ENCODE measurements around the gene SLC35F3.
"Not testable (repeated sequence)": the region's sequence is repeated elsewhere in the genome, so short reads cannot be mapped to it uniquely, and the experiment has no call there.

Gene SLC35F3

DNA sequence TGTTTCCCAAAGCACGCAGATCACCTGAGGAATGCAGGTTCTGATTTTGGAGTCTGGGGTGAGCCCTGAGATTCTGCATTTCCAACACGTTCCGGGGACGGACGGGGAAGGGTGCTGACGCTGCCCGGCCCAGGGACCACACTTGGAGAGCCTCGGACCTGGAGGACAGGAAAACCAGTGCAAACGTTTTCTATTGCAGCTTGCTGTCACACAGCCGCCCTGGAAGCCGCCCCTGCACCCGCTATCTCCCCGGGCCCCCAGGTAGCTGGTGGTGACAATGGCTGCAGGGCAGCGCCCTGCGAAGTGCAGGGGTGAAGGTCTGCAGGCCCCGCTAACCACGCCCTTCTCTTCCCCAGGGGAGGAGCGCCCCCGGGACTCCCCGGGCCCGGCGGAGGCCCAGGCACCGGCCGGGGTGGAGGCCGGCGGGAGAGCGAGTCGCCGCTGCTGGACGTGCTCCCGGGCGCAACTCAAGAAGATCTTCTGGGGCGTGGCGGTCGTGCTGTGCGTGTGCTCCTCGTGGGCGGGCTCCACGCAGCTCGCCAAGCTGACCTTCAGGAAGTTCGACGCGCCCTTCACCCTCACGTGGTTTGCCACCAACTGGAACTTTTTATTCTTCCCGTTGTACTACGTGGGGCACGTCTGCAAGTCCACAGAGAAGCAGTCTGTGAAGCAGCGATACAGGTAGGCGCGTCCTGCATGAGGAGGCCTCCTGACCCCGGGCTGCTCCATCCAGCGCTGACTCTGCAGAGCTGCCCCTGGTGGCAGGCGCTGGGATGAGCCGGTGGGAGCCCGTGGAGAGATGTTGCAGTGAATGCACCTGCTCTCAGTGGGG, 326.8 kb downstream of the SLC35F3 start:
- DNase-seq: no peak

DNA sequence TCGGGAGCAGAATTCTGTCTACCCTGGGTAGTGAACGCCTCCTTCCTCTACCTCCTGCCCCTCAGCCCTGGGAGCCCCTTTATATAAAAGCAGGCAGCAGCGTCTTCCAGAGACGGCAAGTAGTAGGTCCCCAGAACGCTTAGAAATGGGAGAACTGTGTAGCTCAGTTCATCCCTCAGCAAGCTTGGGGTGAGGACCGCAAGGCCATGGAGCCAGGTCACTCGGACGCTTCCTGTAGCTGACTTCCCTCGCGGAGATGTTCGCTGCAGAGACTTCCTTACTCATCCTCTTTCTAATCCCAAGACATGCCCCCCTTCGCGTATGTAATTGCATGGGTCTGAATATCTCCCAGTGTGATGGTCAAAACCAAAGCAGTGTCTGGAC, 327.4 kb downstream of the SLC35F3 start:
- DNase-seq: no peak

GRCh38 chr1:234234199-234234598, 329.7 kb downstream of the SLC35F3 start:
- no peak for DNase-seq

DNA sequence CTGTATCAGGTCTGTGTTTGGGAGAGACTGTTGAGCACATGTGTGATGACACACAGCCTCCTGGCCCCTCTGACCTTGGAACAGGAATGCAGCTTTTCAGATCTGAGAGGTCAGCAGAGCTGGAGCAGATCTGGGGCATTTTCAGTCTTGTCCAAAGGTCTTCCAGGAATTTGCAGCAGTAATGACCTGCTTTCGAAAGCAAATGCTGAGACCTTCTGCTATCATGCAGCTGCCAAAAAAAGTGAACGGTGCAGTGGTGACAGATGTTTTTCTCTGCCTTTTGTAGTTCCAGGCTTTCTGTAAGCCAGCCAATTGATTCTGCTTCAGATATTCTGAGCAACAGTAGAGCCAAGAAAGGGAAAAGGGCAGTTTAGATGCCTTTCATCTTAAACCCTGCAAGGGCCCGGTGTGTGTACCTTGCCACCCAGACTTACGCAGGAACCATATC, 331.0 kb downstream of the SLC35F3 start:
- DNase-seq: no peak

DNA sequence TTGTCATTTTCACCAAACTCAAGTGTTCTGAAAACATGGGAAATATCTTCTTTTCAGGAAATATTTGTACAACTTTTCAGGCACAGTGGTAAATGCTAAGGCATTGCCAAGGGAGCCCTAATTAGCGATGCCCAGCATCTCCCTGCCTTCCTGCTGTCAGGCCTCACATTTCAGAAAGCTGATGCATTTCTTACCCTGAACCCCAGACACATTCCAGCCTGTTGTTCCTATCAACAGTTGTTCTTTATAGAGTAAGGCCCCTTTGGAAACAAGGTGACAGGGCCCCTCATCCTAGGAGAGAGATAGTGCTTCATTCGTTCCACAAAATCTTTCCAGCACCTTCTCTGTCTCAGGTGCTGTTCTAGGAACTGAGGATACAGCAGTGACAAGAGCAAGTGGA, 332.9 kb downstream of the SLC35F3 start:
- DNase-seq: no peak

GRCh38 chr1:234238060-234238459, 333.6 kb downstream of the SLC35F3 start:
- no peak for DNase-seq

GRCh38 chr1:234239515-234239914, 335.0 kb downstream of the SLC35F3 start:
- DNase-seq: no peak

- DNase-seq: no peak
These were observed 335.5 kb downstream of the SLC35F3 start for GRCh38 chr1:234239936-234240335.

DNA sequence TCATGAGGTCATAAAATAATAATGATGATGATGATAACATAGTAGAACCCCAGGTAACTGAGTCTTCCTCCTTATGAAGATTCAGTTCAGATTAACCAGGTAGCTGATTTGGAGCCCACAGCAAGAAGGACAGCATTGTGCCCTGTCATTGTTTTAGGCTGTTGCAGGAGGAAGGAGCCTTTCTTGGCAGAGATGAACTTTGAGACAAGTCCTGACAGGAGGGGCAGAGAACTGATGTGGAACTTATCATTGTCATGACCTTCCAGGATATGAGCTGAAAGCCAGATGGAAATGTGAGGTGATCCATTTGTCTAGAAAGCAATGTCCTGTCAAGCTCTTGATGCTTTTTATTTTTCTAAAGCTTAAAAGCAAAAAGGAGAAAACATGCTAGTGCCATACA, 336.2 kb downstream of the SLC35F3 start:
- no peak for DNase-seq

DNA sequence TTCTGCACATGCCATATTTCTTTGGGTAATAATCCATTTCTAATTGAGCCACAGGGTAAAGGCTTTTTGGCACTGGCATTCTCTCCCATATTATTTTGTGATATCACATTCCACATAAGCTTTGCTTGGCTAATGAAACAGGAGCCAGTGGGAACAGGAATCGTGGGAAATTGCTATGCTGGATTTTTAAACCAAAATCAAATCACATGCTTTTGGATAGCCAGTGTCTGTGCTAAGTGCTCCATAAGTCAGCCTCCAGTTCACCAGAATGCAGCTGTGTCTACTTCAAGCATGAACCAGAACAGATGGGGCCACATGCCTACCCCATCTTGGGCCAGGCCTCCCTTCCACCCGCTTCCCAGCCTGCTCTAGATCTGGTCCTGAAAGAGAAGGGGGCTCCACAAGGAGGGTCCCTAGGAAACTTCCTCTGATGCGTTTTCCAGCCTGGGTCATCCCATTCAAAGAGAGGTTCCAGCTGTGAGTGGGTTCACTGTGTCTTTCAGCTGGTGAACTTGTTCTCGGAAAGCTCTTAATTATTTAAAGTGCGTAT, 337.5 kb downstream of the SLC35F3 start:
- no peak for DNase-seq

- no peak for DNase-seq
These were observed 339.2 kb downstream of the SLC35F3 start for GRCh38 chr1:234243521-234244260.

- DNase-seq: no peak
These were observed 340.0 kb downstream of the SLC35F3 start for GRCh38 chr1:234244482-234244881.

DNA sequence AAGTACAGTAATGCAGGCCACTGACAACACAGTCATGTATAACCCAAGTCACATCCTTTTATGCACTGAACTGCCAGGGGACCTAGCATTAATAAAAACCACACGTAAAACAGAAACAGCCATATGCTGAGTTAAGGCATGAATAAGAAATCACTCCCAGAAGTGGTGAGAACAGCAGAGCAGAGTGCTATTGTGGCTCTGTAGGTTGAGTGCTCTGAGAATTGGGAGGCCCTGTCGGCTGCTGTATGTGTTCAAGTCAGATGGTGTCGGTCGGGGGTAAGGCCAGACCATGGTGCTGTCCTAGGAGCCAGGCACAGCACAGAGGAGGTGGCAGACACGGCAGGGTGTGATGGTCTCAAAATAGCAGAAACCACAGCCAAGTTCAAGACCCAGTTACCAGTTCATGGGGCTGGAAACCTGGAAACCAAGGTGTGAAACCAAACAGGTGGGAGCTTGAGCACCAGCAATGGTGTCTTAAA, 342.2 kb downstream of the SLC35F3 start:
- DNase-seq: no peak

DNA sequence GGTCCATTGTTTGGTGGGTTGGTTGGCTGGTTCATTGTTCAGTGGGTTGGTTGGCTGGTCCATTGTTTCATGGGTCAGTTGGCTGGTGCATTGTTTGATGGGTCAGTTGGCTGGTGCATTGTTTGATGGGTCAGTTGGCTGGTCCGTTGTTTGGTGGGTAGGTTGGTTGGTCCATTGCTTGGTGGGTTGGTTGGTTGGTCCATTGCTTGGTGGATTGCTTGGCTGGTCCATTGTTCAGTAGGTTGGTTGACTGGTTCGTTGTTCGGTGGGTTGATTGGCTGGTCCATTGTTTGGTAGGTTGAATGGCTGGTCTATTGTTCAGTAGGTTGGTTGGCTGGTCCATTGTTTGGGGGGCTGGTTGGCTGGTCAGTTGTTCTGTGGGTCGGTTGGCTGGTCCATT, 343.3 kb downstream of the SLC35F3 start:
- not testable (repeated sequence) for DNase-seq

- DNase-seq: no peak
These were observed 346.3 kb downstream of the SLC35F3 start for GRCh38 chr1:234250747-234251146.

- DNase-seq: no peak
These were observed 349.3 kb downstream of the SLC35F3 start for GRCh38 chr1:234253732-234254131.

DNA sequence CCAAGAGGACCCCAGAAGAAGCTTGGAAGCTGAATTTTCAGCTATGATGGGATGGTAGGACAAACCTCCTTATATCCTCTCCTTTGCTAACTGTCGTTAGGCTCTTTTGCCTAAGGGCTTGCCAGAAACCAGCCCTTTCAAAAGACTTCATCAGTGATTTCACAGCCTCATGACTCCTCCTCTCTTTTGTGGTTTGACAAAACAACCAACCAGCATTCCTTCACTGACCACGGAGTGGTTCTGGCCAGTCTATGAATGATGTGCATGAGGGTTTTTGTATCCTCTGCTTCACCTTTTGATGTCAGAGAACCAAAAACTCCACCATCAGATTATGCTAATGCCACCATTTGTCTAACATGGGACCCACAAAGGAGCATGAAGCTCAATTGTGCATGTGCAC, 351.9 kb downstream of the SLC35F3 start:
- no peak for DNase-seq

- DNase-seq: no peak
These were observed 353.6 kb downstream of the SLC35F3 start for GRCh38 chr1:234258071-234258470.

DNA sequence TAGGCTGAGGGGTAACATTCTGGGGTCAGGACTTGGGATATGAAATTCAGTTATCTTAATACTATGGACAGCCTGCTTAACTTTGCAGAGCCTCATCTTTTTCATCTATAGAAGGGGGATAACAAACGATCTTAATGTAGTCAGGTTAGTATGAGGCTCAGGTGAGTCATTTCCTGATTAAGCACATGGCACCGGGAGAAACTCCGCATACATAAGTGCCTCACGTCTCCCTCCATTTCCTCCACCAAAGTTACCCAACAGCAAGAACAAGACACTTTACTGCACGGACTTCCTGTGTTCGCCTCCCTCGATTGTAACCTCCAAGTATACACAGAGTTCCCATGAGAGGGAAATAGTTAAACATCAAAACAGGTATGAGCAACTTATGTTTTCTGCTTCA, 356.1 kb downstream of the SLC35F3 start:
- no peak for DNase-seq

DNA sequence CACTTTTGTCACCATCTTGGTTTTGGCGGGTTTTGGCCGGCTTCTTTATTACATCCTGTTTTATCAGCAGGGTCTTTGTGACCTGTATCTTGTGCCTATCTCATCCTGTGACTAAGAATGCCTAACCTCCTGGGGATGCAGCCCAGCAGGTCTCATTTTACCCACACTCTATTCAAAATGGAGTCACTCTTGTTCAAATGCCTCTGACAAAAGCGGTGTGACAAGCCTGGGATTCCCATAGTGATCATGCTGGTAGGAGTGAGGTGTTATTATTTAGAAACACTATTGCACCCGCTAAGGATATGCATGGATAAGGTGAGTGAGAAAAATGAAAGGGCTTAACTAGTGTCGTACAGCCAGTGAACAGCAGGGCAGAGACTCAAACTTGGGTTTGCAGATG, 357.1 kb downstream of the SLC35F3 start:
- no peak for DNase-seq

DNA sequence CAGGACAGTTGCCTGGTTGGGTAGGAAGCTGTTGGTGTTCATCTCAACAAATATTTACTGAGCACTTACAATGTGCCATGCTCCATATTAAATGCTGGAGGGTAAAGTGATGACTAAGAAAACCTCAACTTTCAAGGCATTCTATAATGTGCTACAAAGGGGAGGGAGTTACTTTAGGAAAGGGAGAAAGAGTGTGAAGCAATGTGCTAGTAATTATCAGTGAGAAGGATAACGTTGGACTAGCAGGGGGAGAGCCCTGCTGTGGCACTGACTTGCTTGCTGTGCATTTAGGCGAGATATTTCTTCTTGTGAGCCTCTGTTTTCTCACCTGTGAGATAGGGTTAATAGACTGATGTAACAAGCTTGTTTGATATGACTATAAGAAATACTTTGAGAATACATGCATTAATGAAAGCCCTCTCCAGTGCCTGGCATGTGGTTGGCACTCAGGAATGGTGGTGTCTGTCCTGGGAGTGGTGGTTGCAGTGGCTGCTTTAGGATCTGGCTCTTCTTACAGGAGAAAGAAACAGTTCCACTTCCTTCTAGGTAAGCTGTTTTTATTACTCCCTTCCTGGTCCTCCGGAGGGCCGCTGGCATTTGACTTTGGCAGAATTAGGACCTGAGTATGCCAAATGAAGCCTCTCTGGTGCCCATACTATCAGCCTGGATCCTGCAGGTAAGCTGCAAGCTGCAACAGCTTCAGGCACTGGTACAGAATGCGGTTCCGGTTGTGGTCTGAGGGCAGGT, 357.7 kb downstream of the SLC35F3 start:
- DNase-seq: no peak

GRCh38 chr1:234262754-234263105, 358.3 kb downstream of the SLC35F3 start:
- no peak for DNase-seq

- DNase-seq: no peak
These were observed 360.4 kb downstream of the SLC35F3 start for GRCh38 chr1:234264832-234265231.

Measured in activated CD4-positive, CD25-positive, alpha-beta regulatory T cell treated with anti-CD3 and anti-CD28 coated beads, Interleukin-2, amount 50 U/mL, for 72 hours (primary cell).